Measurements from ENCODE around the gene MAMDC4. TPM values are rescaled to one million over a fixed set of nuclear protein-coding genes. Genes with fewer than 3 reads are reported as not detected.
A peak's percentile ranks its signal among the peaks of the same experiment; 100 is the strongest.

MAMDC4 gene
- total and polyA plus RNA-seq, 2 of the 13 experiments (the other 11 are each of a cell fraction or from before 2014, with no cell fraction given) = 6.0 to 6.8 TPM

- no peak for TF ChIP-seq FUBP1 (CRISPR knock-in tag; IDR thresholded peaks at IDR 0.05; ENCODE audit: borderline replicate concordance)
- peak; percentile 18; the same call in 1 of the 2 replicates for TF ChIP-seq KDM5A (IDR thresholded peaks at IDR 0.05; ENCODE audit: borderline replicate concordance, low read length)
- TF ChIP-seq, protein P1, sequence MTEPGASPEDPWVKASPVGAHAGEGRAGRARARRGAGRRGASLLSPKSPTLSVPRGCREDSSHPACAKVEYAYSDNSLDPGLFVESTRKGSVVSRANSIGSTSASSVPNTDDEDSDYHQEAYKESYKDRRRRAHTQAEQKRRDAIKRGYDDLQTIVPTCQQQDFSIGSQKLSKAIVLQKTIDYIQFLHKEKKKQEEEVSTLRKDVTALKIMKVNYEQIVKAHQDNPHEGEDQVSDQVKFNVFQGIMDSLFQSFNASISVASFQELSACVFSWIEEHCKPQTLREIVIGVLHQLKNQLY (CRISPR knock-in tag; IDR thresholded peaks at IDR 0.05) = no peak
- no peak for TF ChIP-seq PRPF4 (IDR thresholded peaks at IDR 0.05; ENCODE audit: low read depth, low read length, poor library complexity, severe bottlenecking)
- TF ChIP-seq EP300 (IDR thresholded peaks at IDR 0.05; ENCODE audit: low read depth in 2 of 2, low read length in 2 of 2) = no peak
- 0 out of 2 replicates have a peak, but pooled peaks have one; percentile 12 for TF ChIP-seq EP300 (CRISPR knock-in tag; IDR thresholded peaks at IDR 0.05; ENCODE audit: borderline replicate concordance)
- no peak for TF ChIP-seq TEAD2 (CRISPR knock-in tag; IDR thresholded peaks at IDR 0.05)
- TF ChIP-seq ZNF652 (CRISPR knock-in tag; IDR thresholded peaks at IDR 0.05; ENCODE audit: borderline replicate concordance, low read depth) = no peak
- TF ChIP-seq CCAR2 (optimal IDR thresholded peaks at IDR 0.05; ENCODE audit: low read depth, low read length) = no peak
- TF ChIP-seq DNMT1 (CRISPR knock-in tag; IDR thresholded peaks at IDR 0.05) = no peak
- TF ChIP-seq, protein P2, sequence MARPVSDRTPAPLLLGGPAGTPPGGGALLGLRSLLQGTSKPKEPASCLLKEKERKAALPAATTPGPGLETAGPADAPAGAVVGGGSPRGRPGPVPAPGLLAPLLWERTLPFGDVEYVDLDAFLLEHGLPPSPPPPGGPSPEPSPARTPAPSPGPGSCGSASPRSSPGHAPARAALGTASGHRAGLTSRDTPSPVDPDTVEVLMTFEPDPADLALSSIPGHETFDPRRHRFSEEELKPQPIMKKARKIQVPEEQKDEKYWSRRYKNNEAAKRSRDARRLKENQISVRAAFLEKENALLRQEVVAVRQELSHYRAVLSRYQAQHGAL (CRISPR knock-in tag; IDR thresholded peaks at IDR 0.05; ENCODE audit: not compliant biosample characterization) = no peak
- no peak for TF ChIP-seq ZNF33A (CRISPR knock-in tag; IDR thresholded peaks at IDR 0.05; ENCODE audit: borderline replicate concordance)
- TF ChIP-seq SP1 (IDR thresholded peaks at IDR 0.05) = no peak
- peak; percentile 64 for TF ChIP-seq SP1 (CRISPR knock-in tag; IDR thresholded peaks at IDR 0.05)
- TF ChIP-seq, protein P3, sequence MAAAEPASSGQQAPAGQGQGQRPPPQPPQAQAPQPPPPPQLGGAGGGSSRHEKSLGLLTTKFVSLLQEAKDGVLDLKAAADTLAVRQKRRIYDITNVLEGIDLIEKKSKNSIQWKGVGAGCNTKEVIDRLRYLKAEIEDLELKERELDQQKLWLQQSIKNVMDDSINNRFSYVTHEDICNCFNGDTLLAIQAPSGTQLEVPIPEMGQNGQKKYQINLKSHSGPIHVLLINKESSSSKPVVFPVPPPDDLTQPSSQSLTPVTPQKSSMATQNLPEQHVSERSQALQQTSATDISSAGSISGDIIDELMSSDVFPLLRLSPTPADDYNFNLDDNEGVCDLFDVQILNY (CRISPR knock-in tag; conservative IDR thresholded peaks at IDR 0.05) = no peak
- 0 out of 2 replicates have a peak, but pooled peaks have one; percentile 4 for TF ChIP-seq ZNF576 (CRISPR knock-in tag; IDR thresholded peaks at IDR 0.05)
- TF ChIP-seq NR2F2 (IDR thresholded peaks at IDR 0.05; ENCODE audit: borderline replicate concordance, low read depth) = no peak
- TF ChIP-seq ZBTB7A (CRISPR knock-in tag; IDR thresholded peaks at IDR 0.05) = peak; percentile 79
- TF ChIP-seq PAWR (CRISPR knock-in tag; IDR thresholded peaks at IDR 0.05; ENCODE audit: borderline replicate concordance) = no peak
- TF ChIP-seq FOXC1 (CRISPR knock-in tag; IDR thresholded peaks at IDR 0.05; ENCODE audit: borderline replicate concordance) = peak; percentile 57; the same call in 1 of the 2 replicates
- TF ChIP-seq HDAC1 (CRISPR knock-in tag; IDR thresholded peaks at IDR 0.05) = no peak; the same call in 1 of the 2 replicates
- no peak for TF ChIP-seq ZNF460 (CRISPR knock-in tag; IDR thresholded peaks at IDR 0.05; ENCODE audit: borderline replicate concordance)
- TF ChIP-seq ATM (IDR thresholded peaks at IDR 0.05; ENCODE audit: borderline replicate concordance) = no peak
- TF ChIP-seq, protein P4, sequence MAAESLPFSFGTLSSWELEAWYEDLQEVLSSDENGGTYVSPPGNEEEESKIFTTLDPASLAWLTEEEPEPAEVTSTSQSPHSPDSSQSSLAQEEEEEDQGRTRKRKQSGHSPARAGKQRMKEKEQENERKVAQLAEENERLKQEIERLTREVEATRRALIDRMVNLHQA (CRISPR knock-in tag; IDR thresholded peaks at IDR 0.05) = no peak
- TF ChIP-seq, protein P5, sequence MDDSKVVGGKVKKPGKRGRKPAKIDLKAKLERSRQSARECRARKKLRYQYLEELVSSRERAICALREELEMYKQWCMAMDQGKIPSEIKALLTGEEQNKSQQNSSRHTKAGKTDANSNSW (CRISPR knock-in tag; IDR thresholded peaks at IDR 0.05; ENCODE audit: borderline replicate concordance) = no peak
- no peak; the same call in 1 of the 2 replicates for TF ChIP-seq ZNF605 (CRISPR knock-in tag; IDR thresholded peaks at IDR 0.05)
- TF ChIP-seq ZSCAN30 (CRISPR knock-in tag; IDR thresholded peaks at IDR 0.05) = no peak
Observed at GRCh38 chr9:136847826-136848392, 4.2 kb upstream of the MAMDC4 start (continued).
